NCI-H345 treated with DMSO at 0.1 percent for 48 hours (cell line): ENCODE data around the gene NUBP1.
"Not testable (repeated sequence)": the region's sequence is repeated elsewhere in the genome, so short reads cannot be mapped to it uniquely, and the experiment has no call there.

Source experiments
- DNase-seq: peaks from one replicate; lab custom pipeline; 2025; ENCODE audit not compliant: unreplicated experiment; lab: John Stamatoyannopoulos, UW

The NUBP1 gene

GRCh38 chr16:10751291-10751697 is 7.7 kb downstream of the NUBP1 start:
- DNase-seq = no peak

DNA sequence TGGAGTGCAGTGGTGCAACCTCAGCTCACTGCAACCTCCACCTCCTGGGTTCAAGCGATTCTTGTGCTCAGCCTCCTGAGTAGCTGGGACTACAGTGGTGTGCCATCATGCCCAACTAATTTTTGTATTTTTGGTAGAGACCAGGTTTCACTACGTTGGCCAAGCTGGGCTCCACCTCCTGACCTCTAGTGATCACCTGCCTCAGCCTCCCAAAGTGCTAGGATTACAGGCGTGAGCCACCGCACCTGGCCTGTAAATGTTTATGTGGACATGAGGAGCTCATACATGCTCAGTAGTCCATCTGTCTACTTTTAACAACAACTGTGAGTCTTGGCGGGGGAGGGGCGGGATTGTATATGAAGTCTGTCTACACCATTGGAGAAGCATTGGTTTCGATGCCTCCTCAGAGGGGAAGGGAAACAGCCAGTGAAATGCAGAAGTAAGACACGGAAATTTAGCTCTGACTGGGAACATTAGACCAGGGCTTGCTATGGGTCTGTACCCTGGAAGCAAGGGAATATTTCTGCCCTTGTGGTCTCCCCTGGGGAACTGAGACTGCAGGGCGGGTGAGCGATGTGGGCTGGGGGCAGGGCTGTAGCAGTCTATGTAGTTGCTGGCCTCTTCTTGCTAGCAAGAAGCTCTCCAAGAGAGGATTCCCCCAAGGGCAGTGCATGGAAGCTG is 9.3 kb downstream of the NUBP1 start:
- DNase-seq = no peak

DNA sequence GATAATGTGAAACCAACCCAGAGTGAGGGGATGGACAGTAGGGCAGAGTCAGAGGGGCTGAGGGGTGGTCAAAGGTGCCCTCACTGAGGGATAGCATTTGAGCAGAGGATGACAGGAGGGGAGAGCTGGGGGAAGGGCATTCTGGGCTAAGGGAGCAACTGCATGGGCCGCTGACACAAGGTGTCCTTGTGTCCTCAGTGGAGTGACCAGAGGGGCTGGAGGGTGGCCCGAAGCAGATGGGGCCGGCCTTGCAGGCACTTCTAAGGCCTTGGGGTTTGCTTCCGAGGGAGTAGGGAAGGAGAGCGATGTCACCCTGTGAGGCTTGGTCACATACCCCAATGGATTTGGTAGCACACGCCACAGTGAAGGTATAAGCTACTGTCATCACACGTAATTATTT is 10.0 kb downstream of the NUBP1 start:
- no peak for DNase-seq

DNA sequence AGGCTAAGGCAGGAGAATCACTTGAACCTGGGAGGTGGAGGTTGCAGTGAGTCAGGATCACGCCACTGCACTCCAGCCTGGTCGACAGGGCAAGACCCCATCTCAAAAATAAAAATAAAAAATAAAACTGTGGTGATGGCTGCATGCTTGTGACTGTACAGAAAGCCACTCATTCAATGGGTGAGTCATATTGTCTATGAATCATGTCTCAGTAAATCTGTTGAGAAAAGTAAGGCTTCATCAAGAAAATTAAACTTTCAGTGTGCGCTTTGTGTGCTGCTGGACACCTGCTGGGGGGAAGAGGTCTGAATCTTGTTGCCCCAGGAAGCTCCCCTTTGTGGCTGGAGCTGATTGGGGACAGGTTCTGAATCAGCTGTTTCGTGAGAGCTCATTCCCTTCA is 11.3 kb downstream of the NUBP1 start:
- DNase-seq = no peak

GRCh38 chr16:10756574-10756973 is 12.9 kb downstream of the NUBP1 start:
- no peak for DNase-seq

DNA sequence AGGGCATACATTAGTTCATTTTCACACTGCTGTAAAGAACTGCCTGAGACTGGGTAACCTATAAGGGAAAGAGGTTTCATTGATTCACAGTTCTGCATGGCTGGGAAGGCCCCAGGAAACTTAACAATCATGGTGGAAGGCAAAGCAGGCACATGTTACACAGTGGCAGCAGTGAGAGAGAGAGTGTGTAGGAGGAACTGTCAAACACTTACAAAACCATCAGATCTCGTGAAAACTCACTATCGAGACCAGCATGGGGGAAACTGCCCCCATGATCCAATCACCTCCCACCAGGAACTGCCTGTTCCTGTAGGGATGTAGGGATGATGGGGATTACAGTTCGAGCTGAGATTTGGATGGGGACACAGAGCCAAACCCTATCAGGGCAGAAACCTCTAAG is 17.2 kb downstream of the NUBP1 start:
- DNase-seq = no peak

DNA sequence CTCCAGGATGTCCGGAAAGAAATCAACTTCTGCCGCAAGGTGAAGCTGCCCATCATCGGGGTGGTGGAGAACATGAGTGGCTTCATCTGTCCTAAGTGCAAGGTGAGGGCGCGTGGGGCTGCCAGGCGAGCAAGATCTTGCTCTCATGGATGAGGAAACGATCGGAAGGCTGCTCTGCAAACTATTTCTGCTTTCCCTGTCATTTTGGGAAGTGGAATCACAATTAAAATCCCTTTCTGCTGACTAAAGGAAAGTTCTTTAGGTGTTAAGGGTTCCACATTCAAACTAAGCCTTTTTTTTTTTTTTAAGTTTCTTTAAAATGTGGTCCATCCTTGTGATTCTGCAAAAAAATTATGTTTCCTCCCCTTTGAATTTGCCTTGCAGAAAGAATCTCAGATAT is 17.7 kb downstream of the NUBP1 start:
- DNase-seq = no peak

DNA sequence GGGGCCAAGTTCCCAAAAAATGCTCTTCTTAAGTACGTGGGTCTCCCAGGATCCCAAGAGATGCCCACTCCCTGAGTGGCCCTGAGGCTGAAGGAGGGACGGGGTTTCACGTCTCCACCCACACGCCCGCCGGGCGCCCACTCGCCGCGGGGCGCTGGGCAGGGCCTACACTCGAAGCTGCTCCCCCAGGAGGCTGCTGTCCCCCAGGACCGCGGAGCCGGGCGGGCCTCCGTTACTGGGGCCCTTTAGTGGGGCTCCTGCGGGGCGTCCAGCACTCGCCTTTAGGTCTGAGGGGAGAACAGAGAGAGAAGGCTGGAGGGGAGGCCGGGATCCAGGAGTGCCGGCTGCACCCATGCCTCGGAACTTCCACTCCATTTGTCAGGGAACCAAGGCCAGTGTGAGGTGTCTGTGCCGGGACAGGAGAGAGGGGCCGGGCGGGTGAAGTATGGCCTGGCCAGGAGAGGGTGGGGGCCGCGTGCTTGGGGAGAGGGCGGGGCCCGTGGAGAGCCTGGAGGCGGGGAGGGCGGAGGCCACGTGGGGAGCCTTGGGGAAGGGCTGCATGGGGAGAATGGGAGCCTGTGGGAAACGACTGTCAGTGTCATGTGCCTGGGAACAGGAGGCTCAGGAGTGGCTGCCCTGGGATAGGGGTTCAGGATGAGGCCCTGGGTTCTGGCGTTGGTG is 18.8 kb downstream of the NUBP1 start:
- no peak for DNase-seq

- DNase-seq = no peak
Observed at GRCh38 chr16:10763456-10763855, 19.8 kb downstream of the NUBP1 start.

DNA sequence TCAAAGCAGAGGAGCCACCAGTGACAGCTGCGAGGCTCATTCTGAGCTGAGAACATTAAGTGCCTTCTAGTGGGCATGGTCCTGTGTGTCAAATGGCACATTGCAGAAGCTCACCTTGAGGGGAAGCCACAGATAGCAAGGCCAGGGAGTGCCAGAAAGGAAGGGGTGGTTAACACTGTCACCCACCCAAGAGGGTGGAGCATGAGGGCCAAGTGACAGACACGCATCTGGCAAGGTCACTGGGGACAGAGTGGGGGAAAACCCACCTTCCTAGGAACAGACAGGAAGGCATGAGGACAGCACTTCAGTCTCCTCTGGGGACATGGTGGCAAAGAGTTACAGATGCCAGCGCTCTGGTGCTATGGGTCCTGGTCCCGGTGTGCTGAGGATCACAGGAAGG is 22.1 kb downstream of the NUBP1 start:
- DNase-seq = no peak

GRCh38 chr16:10767127-10767526 is 23.5 kb downstream of the NUBP1 start:
- DNase-seq = no peak

GRCh38 chr16:10769381-10769780 is 25.7 kb downstream of the NUBP1 start:
- no peak for DNase-seq

- DNase-seq = no peak
Observed at GRCh38 chr16:10770907-10771306, 27.3 kb downstream of the NUBP1 start.

- no peak for DNase-seq
Observed at GRCh38 chr16:10776280-10776679, 32.6 kb downstream of the NUBP1 start.

DNA sequence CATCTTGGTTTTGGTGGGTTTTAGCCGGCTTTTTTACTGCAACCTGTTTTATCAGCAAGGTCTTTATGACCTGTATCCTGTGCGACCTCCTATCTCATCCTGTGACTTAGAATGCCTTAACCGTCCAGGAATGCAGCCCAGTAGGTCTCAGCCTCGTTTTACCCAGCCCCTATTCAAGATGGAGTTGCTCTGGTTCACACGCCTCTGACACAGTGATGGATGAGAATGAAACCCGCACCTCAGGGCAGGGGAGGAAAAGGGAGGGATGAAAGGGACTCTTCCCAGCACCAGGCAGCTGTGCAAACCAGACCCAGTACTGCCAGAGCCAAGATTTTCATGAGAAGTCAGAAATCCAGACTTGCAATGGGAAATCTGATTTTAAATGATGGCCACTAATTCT is 33.3 kb downstream of the NUBP1 start:
- not testable (repeated sequence) for DNase-seq

DNA sequence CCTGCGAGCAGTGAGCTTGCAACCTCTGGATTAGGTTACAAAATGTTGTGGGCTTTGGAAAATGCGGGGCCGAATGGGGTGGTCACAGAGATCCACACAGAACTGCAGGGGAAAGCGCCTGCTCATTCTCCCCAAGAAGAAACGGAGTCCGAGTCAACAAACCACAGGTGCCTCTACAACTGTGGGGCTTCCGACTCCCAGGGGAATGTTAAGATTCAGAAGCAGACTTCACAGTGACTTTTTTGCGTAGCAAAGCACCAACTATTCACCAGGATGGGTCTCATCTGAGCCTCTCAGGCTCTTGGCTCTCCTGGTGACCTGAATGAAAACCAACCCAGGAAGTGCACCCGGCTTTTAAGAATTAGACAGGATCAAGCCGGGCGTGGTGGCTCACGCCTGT is 33.7 kb downstream of the NUBP1 start:
- DNase-seq = no peak

DNA sequence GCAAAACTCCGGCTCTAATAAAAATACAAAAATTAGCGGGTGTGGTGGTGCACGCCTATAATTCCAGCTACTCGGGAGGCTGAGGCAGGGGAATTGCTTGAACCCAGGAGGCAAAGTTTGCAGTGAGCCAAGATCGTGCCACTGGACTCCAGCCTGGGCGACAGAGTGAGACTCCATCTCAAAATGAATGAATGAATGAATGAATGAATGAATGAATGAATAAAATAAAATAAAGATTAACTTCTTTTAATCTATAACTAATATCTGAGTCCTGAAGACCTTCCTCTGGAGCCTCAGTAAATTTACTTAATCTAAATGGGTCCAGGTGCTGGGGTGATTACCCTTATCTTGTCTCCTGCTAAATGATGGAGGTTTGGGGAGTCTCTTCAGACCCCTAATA is 36.3 kb downstream of the NUBP1 start:
- not testable (repeated sequence) for DNase-seq

- no peak for DNase-seq
Observed at GRCh38 chr16:10780628-10781027, 37.0 kb downstream of the NUBP1 start.

GRCh38 chr16:10782628-10783027 is 39.0 kb downstream of the NUBP1 start:
- no peak for DNase-seq

- DNase-seq = no peak
Observed at GRCh38 chr16:10787304-10787703, 43.7 kb downstream of the NUBP1 start.

DNA sequence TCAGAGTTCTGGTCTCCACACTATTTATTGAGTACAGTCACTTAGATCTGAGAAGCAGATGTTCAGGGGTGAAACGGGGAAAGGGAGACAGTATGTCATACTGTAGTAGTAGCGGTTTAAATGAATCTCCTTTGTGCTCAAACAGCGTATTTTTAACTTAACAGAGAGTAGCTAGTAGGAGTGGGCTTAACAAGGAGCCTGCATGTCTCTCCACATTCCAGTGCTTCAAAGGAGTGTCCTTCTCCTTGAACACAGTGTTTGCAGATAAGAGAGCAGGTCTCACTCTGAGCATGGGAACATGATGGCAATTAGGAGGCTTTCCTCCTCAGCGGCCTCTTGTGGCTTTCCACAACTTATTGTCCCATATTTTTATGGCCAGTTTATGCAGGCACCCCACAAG is 45.0 kb downstream of the NUBP1 start:
- DNase-seq = not testable (repeated sequence)

DNA sequence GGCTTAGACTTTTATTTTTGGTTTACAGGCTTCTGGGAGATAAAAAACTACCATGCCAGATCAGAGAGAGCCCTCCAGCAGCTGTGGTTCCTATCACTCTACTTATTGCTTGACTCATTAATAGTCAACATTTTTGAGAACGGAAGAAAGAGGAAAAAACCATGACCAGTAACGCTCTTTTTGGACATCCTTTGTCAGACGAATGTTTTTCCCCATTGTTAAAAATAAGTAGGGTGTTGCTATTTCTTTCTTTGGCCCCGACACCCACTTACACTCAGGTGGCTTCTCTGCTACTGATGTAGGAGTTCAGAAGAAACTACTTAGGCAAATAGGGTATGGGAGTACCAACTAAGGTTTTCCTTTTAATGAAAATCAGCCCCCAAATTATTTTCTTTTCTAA is 47.4 kb downstream of the NUBP1 start:
- no peak for DNase-seq

DNA sequence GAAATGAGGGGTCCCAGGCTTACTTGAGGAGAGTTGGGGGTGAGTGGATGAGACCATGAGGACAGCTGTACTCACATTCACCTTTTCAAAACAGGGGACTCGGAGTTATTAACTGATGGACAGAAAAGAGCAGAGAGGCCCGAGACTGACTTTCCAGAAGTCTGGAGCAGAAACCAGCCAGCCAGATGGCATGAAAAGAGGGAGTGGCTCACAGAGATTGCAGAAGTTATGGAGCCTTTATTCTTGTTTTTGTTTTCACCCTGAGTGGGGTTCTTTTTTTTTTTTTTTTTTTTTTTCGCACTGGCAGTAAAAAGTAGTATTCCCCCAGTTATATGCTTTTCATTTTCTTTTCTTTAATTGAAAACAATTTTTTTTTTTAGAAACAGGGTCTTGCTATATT is 56.1 kb downstream of the NUBP1 start:
- DNase-seq = no peak
